C4-2B (cell line): Measurements from ENCODE around the gene NAA16.

Experiments used
- CTCF ChIP-seq: fragments of 450-650 bp; conservative IDR thresholded peaks from 2 replicates; pipeline ENCODE4 v1.5.1; 2017; ENCODE audit warnings: mild to moderate bottlenecking
- ZFX ChIP-seq: fragments of 450-650 bp; IDR thresholded peaks from 2 replicates; pipeline ENCODE4 v1.6.1; 2017

DNA sequence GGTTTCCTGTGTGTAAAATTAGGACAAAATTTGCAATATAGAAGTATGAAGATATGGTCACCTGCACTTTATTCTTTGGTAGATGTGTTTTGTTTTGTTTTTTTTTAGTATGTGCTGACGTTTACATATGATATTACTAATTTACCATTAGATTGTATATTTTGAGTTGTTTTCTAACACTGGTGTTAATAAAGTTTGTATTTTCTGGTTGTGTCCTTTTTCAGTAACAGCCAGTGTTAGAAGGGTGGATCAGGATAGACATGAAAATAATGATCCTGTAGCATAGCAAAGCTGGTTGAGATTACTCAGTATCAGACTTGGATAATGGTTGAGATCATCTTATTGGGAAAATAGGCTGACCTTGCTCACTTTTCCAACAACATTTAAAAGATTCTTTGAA lies 6.2 kb downstream of the NAA16 start:
- no peak for TF ChIP-seq CTCF
- no peak for TF ChIP-seq ZFX
